ENCODE measurements around the gene ATG9B. TPM values are rescaled to one million over a fixed set of nuclear protein-coding genes. Genes with fewer than 3 reads are reported as not detected.

ATG9B gene
- total and polyA plus RNA-seq, 2 donors (not counting 3 experiments of a cell fraction or from before 2014, with no cell fraction given), result 0.04 TPM; not detected in 1

DNA sequence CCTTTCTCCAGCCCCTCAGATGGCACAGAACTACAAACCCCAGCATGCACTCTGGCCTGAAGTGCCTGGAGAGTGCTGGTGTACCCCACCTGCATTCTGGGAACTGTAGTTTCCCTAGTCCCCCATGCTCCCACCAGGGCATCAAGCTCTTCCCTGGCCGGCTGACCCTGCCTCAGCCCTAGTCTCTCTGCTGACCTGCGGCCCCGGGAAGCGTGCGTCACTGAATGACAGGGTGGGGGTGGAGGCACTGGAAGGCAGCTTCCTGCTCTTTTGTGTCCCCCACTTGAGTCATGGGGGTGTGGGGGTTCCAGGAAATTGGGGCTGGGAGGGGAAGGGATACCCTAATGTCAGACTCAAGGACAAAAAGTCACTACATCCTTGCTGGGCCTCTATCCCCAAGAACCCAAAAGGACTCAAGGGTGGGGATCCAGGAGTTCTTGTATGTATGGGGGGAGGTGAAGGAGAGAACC lies 31.4 kb downstream of the ATG9B start:
- H4K20me1 ChIP-seq (replicated peaks; ENCODE audit: control insufficient read depth, extremely low read depth, insufficient read depth, low read length), result no peaks in the 10 kb centered on the region
- BruUV-seq (replicated peaks), result no TSS peak
- peak overlapping the region; percentile 67 for H3K4me2 ChIP-seq (ENCODE audit: insufficient read depth, low read length)
- H3K9me3 ChIP-seq (replicated peaks; ENCODE audit: control insufficient read depth, insufficient read depth, low read length), result peaks cover 2% of the 10 kb centered on the region
- DNase-seq (ENCODE audit: low read depth, low spot score) (peak; percentile 84), FAIRE-seq (peak; percentile 99)
- peaks cover 41% of the 10 kb centered on the region for H3K4me1 ChIP-seq (ENCODE audit: control insufficient read depth, extremely low read depth, insufficient read depth, low read length)
- H3K27ac ChIP-seq (ENCODE audit: insufficient read depth, low read depth, low read length), result peak overlapping the region; percentile 59
- dilution Hi-C loops (cut with MboI; ENCODE audit: extremely low pct_ligation_motif_present, low sequenced_read_pairs) (no loop called here), intact Hi-C loops (cut with micrococcal nuclease) (loop anchor here (2.0 to 5.0 kb wide), 2 partner anchors 542 to 626 kb away; partner anchors contain the start of genes GIMAP8 and REPIN1)
- no peak overlapping the region for H3K4me3 ChIP-seq (replicated peaks in 1 of 3; ENCODE audit: insufficient read depth in 1 of 3, low read depth in 1 of 3, low read length in 3 of 3)
- H3K9me1 ChIP-seq (replicated peaks; ENCODE audit: control insufficient read depth, extremely low read depth, insufficient read depth, low read length), result no peaks in the 10 kb centered on the region
- ChIA-PET CTCF (interaction anchor here (0.6 to 4.0 kb wide), 7 partner anchors 9 to 122 kb away, joined by 4 to 68 read pairs (median 5); partner anchors contain the start of gene ABCB8), POLR2A (interaction anchor here (0.6 to 0.7 kb wide), 3 partner anchors 12 to 555 kb away, joined by 3 to 7 read pairs (median 3); no protein-coding TSS in a partner anchor)
- TF ChIP-seq GATA2 (IDR thresholded peaks at IDR 0.05; ENCODE audit: insufficient read depth, insufficient read length, low read depth, low read length), result no peak
- no peak for TF ChIP-seq MYC (IDR thresholded peaks at IDR 0.05; ENCODE audit: low read depth, low read length)
- TF ChIP-seq MAX (IDR thresholded peaks at IDR 0.05; ENCODE audit: insufficient read depth, insufficient read length), result no peak
- TF ChIP-seq, protein P1, sequence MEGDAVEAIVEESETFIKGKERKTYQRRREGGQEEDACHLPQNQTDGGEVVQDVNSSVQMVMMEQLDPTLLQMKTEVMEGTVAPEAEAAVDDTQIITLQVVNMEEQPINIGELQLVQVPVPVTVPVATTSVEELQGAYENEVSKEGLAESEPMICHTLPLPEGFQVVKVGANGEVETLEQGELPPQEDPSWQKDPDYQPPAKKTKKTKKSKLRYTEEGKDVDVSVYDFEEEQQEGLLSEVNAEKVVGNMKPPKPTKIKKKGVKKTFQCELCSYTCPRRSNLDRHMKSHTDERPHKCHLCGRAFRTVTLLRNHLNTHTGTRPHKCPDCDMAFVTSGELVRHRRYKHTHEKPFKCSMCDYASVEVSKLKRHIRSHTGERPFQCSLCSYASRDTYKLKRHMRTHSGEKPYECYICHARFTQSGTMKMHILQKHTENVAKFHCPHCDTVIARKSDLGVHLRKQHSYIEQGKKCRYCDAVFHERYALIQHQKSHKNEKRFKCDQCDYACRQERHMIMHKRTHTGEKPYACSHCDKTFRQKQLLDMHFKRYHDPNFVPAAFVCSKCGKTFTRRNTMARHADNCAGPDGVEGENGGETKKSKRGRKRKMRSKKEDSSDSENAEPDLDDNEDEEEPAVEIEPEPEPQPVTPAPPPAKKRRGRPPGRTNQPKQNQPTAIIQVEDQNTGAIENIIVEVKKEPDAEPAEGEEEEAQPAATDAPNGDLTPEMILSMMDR (IDR thresholded peaks at IDR 0.05; ENCODE audit: extremely low read depth in 1 of 2, insufficient read depth in 1 of 2, low read depth in 1 of 2, low read length in 2 of 2), result no peak
- no peak for TF ChIP-seq JUN (IDR thresholded peaks at IDR 0.05; ENCODE audit: borderline replicate concordance, insufficient read depth, insufficient read length, low read depth)
- TF ChIP-seq FOS (IDR thresholded peaks at IDR 0.05; ENCODE audit: borderline replicate concordance, insufficient read depth, low read length), result peak; percentile 88
- TF ChIP-seq POLR2A (IDR thresholded peaks at IDR 0.05; ENCODE audit: low read depth, low read length), result no peak
- TF ChIP-seq EZH2 (IDR thresholded peaks at IDR 0.05; ENCODE audit: borderline replicate concordance, low read depth, low read length, severe bottlenecking), result no peak
- peak; percentile 50 for TF ChIP-seq POLR2AphosphoS5 (IDR thresholded peaks at IDR 0.05; ENCODE audit: insufficient read depth, low read depth, low read length)
- peaks cover 7% of the 10 kb centered on the region for H3K79me2 ChIP-seq (ENCODE audit: control insufficient read depth, insufficient read depth, low read length)
- H3K36me3 ChIP-seq (ENCODE audit: control insufficient read depth in 2 of 2, extremely low read depth in 1 of 2, insufficient read depth in 2 of 2, low read length in 2 of 2), result peaks cover 0 to 5% of the 10 kb centered on the region in 2 experiments
- peak overlapping the region; percentile 39 for H2AFZ ChIP-seq (ENCODE audit: low read depth, low read length)
- H3K27me3 ChIP-seq (ENCODE audit: control insufficient read depth in 2 of 2, insufficient read depth in 2 of 2, low read length in 2 of 2), result no peaks in the 10 kb centered on the region
- no peak overlapping the region for H3K9ac ChIP-seq (replicated peaks; ENCODE audit: extremely low read depth, insufficient read depth, low read length)
